K562 (cell line): ENCODE measurements around the gene JDP2. TPM values are rescaled to one million over a fixed set of nuclear protein-coding genes. Genes with fewer than 3 reads are reported as not detected.

ENCODE experiments used
- ATAC-seq: fragments of 200-7000 bp; cut with Tn5 transposase; 3 replicates; pipeline ENCODE4 v1.9.1; 2020; ENCODE audit warnings: moderate library complexity
- BruUV-seq: library from RNA; stranded (reverse); fragments of 400-500 nt; replicated peaks from 2 replicates; lab custom pipeline; 2021; lab: Mats Ljungman, UMichigan
- CTCF ChIA-PET: fragments of 300-600 bp; formaldehyde crosslinking; extraction: SDS; loops from one replicate; lab custom pipeline; 2021; ENCODE audit warnings: low intra/inter-chr PET ratio; lab: Yijun Ruan, JAX
- POLR2A ChIA-PET: fragments of 300-600, 350-650 bp; sonication (Branson Sonifier 250); formaldehyde crosslinking; extraction: SDS; loops from one replicate; lab custom pipeline; 2021; ENCODE audit warnings: antibody characterized with exemption, inconsistent platforms; lab: Yijun Ruan, JAX
- DNase-seq, 4 experiments: peaks; one replicate each; pipeline versions ENCODE4 v3.0.0 to v3.0.0-alpha.2; 2011 to 2018; ENCODE audit warnings: low spot score in 3 of 4, mixed read lengths in 3 of 4; ENCODE audit errors: extremely low read depth in 1 of 4
- FAIRE-seq: peaks from 2 replicates; lab custom pipeline; 2011; peaks lifted over from hg19 to GRCh38; lab: Jason Lieb, UNC
- H2AFZ ChIP-seq: 2 replicates; pipeline ENCODE4 v1.6.0; 2011; ENCODE audit warnings: low read depth, low read length, control low read depth, inconsistent platforms
- H3K27ac ChIP-seq: fragments of 200-600 bp; 3 replicates; pipeline ENCODE4 v1.8.0; 2011; ENCODE audit warnings: low read depth, mild to moderate bottlenecking, control low read depth, inconsistent platforms, low read length, moderate library complexity, mixed read lengths; ENCODE audit errors: extremely low read depth
- H3K27me3 ChIP-seq, 2 experiments: fragments of 300-600 bp in 1 of 2; 2 replicates in 1 of 2; 3 replicates in 1 of 2; pipeline versions ENCODE4 v1.6.0 to v1.8.0; 2011; ENCODE audit warnings: inconsistent platforms in 2 of 2, low read length in 2 of 2, mild to moderate bottlenecking in 1 of 2, mixed read lengths in 1 of 2, moderate library complexity in 1 of 2; ENCODE audit not compliant: control insufficient read depth in 2 of 2, insufficient read depth in 2 of 2
- H3K36me3 ChIP-seq: fragments of 300-600 bp; 3 replicates; pipeline ENCODE4 v1.8.0; 2011; ENCODE audit warnings: mild to moderate bottlenecking, low read length, inconsistent platforms; ENCODE audit not compliant: control insufficient read depth, insufficient read depth
- H3K4me1 ChIP-seq, 2 experiments: fragments of 200-600 bp in 1 of 2; replicated peaks in 1 of 2; 2 replicates in 1 of 2; 3 replicates in 1 of 2; pipeline versions ENCODE4 v1.5.1 to v1.8.0; 2011; ENCODE audit warnings: inconsistent platforms in 2 of 2, low read length in 2 of 2, mild to moderate bottlenecking in 1 of 2, mixed read lengths in 1 of 2, moderate library complexity in 1 of 2; ENCODE audit not compliant: control insufficient read depth in 2 of 2, insufficient read depth in 2 of 2
- H3K4me2 ChIP-seq: 2 replicates; pipeline ENCODE4 v1.6.1; 2011; ENCODE audit warnings: low read length, control low read depth, inconsistent platforms, mixed read lengths; ENCODE audit not compliant: insufficient read depth
- H3K4me3 ChIP-seq: fragments of 200-600 bp; sonication (generic), shearing (Covaris generic); 2 replicates; pipeline ENCODE4 v1.5.1; 2016; ENCODE audit warnings: control low read depth, inconsistent platforms
- H3K79me2 ChIP-seq: fragments of 200-600 bp; 3 replicates; pipeline ENCODE4 v1.8.0; 2011; ENCODE audit warnings: low read length, inconsistent platforms; ENCODE audit not compliant: control insufficient read depth, insufficient read depth
- H3K9ac ChIP-seq, 2 experiments: 2 replicates each; pipeline versions ENCODE4 v1.6.0 to v1.6.1; 2011; ENCODE audit warnings: low read depth in 2 of 2, low read length in 2 of 2, control low read depth in 1 of 2, inconsistent platforms in 1 of 2, mild to moderate bottlenecking in 1 of 2, mixed read lengths in 1 of 2; ENCODE audit not compliant: insufficient read depth in 1 of 2
- H3K9me1 ChIP-seq: one replicate; pipeline ENCODE4 v1.6.0; 2011; ENCODE audit warnings: inconsistent platforms, mild to moderate bottlenecking, low read length, moderate library complexity; ENCODE audit not compliant: control insufficient read depth, insufficient read depth
- H3K9me3 ChIP-seq: replicated peaks from 2 replicates; pipeline ENCODE4 v1.5.1; 2011; ENCODE audit warnings: low read depth, low read length, inconsistent platforms; ENCODE audit not compliant: control insufficient read depth, insufficient read depth
- H4K20me1 ChIP-seq: replicated peaks from 2 replicates; pipeline ENCODE4 v1.6.1; 2011; ENCODE audit warnings: low read length, inconsistent platforms, mixed read lengths; ENCODE audit not compliant: control insufficient read depth, insufficient read depth
- BRCA1 ChIP-seq, 2 experiments: fragments of 450-650 bp in 1 of 2; sonication (generic) in 1 of 2; formaldehyde crosslinking in 1 of 2; IDR thresholded peaks; 2 replicates each; pipeline versions ENCODE4 v1.5.0 to v1.6.1; 2017 to 2020; ENCODE audit warnings: mild to moderate bottlenecking in 1 of 2, missing genetic modification reagents in 1 of 2
- PTTG1 ChIP-seq: fragments of 450-650 bp; IDR thresholded peaks from 2 replicates; pipeline ENCODE4 v1.6.1; 2016; ENCODE audit warnings: low read depth, mild to moderate bottlenecking, missing genetic modification characterization, missing compliant biosample characterization
- RBM25 ChIP-seq: fragments of 200-400 bp; formaldehyde crosslinking; IDR thresholded peaks from 2 replicates; pipeline ENCODE4 v1.6.1; 2018; ENCODE audit warnings: low read length, low read depth, moderate library complexity; ENCODE audit not compliant: severe bottlenecking
- RBM39 ChIP-seq: fragments of 200-400 bp; formaldehyde crosslinking; optimal IDR thresholded peaks from 2 replicates; pipeline ENCODE3; 2018; ENCODE audit warnings: low read depth, low read length
- SIRT6 ChIP-seq: IDR thresholded peaks from one replicate; pipeline ENCODE4 v1.6.1; 2012; ENCODE audit warnings: low read depth, mild to moderate bottlenecking, control low read depth, inconsistent platforms, low read length, moderate library complexity
- ZFPM2 ChIP-seq: fragments of 250-450 bp; sonication (Bioruptor Pico); IDR thresholded peaks from 2 replicates; pipeline ENCODE4 v1.5.1; 2022; ENCODE audit warnings: mild to moderate bottlenecking
- WGBS: fragments of 100-300 bp; shearing (Covaris generic); methylation state at CpG from one replicate; pipeline ENCODE4 v1.1.6; 2016; ENCODE audit warnings: low coverage, mixed read lengths; ENCODE audit not compliant: insufficient coverage; ENCODE audit errors: missing lambda C conversion rate; 5-methylcytosine and 5-hydroxymethylcytosine counted together
- in situ Hi-C: fragments of 300-500 bp; cut with MboI; formaldehyde crosslinking; loops from 4 replicates; pipeline ENCODE4 v1.15.0; 2018; ENCODE audit warnings: inconsistent platforms, mixed read lengths
- intact Hi-C: fragments of 100-400 bp; cut with micrococcal nuclease; formaldehyde crosslinking; loops from 2 replicates; pipeline ENCODE4 v1.14.2; 2022
- polyA plus RNA-seq, 8 experiments: library from polyadenylated mRNA; depleted of rRNA in 4 of 8; stranded (reverse) in 5 of 8; unstranded in 3 of 8; fragments of >200 nt; fragmentation: Nextera tagmentation in 2 of 8; fragmentation: Illumina TruSeq in 1 of 8; extraction: Ambion mirVana in 2 of 8; extraction: Trizol in 1 of 8; gene quantifications; 2 replicates each; pipeline versions ENCODE4 v1.2.1 to v1.2.3, GENCODE V29; 2011 to 2014; ENCODE audit warnings: inconsistent platforms in 1 of 8, missing spikeins in 1 of 8
- total RNA-seq, 7 experiments: library from RNA; depleted of rRNA in 6 of 7; stranded (reverse); fragments of >200 nt in 6 of 7; fragmentation: Illumina TruSeq in 2 of 7; extraction: Trizol in 2 of 7; gene quantifications; 2 replicates each; pipeline versions ENCODE4 v1.2.1 to v1.2.3, GENCODE V29; 2011 to 2021; ENCODE audit warnings: low replicate concordance in 1 of 7
- TF ChIP-seq, protein P1 (sequence below): fragments of 450-650 bp; formaldehyde crosslinking; IDR thresholded peaks from 2 replicates; pipeline ENCODE4 v1.4.0; 2022; ENCODE audit warnings: missing genetic modification characterization
- TF ChIP-seq, protein P2 (sequence below), 2 experiments: fragments of 450-650 bp; formaldehyde crosslinking in 1 of 2; IDR thresholded peaks; 2 replicates each; pipeline versions ENCODE4 v1.4.0 to v1.6.1; 2014 to 2020; ENCODE audit warnings: mild to moderate bottlenecking in 2 of 2, borderline replicate concordance in 1 of 2, low read depth in 1 of 2

Gene JDP2
- total and polyA plus RNA-seq, 9 of the 15 experiments (the other 6 are each of a cell fraction or from before 2014, with no cell fraction given): 0.27 to 13.8 (median 3.1) TPM

DNA sequence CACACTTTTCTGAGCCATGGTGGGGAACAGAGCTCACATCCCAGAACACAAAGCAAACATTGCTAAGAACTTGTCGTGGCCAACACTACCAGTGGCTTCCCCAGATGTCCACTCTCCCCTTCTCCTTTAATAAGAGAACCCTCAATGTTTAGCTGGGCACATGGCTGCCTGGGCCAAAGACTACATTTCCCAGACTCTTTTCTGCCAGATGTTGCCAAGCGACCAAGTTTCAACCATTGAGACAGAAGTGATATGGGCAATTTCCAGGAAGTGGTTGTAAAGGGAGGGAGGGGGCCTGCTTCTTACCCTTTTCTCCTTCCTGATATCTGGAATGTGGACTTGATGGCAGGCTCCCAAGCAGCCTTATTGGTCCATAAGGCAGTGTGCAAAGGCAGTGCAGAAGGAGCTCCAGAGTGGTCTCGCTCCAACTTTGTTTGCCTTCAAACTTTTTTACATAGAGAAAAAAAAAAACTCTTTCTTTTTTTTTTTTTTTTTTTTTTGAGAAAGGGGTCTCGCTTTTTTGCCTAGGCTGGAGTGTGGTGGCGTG is 24.9 kb upstream of the JDP2 start (continued):
- TF ChIP-seq, protein P1, sequence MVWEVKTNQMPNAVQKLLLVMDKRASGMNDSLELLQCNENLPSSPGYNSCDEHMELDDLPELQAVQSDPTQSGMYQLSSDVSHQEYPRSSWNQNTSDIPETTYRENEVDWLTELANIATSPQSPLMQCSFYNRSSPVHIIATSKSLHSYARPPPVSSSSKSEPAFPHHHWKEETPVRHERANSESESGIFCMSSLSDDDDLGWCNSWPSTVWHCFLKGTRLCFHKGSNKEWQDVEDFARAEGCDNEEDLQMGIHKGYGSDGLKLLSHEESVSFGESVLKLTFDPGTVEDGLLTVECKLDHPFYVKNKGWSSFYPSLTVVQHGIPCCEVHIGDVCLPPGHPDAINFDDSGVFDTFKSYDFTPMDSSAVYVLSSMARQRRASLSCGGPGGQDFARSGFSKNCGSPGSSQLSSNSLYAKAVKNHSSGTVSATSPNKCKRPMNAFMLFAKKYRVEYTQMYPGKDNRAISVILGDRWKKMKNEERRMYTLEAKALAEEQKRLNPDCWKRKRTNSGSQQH (CRISPR knock-in tag): no peak
- TF ChIP-seq RBM39: no peak
- TF ChIP-seq PTTG1 (tag): no peak
- TF ChIP-seq BRCA1 (IDR thresholded peaks at IDR 0.05): no peak
- no peak for TF ChIP-seq BRCA1 (CRISPR knock-in tag; IDR thresholded peaks at IDR 0.05)
- TF ChIP-seq ZFPM2 (CRISPR knock-in tag): no peak
- peak; percentile 58 for TF ChIP-seq RBM25

DNA sequence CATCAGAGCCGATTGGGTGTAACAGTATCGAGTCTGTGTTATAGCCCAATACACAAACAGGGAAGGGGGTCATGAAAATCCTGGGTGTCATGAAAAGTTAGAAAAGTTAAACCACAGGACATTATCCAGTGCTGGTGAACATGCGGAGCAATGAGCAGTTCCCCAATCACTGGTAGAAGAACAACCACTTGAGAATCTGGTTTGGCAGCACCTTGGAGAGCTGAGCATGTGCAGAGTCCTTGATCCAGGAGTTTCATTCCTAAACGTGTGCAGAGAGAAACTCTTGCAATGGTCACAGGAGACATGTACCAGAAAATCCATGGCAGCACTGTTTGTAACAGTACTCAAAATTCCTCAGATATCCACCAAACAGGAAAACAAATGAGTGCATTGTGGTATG is 23.0 kb upstream of the JDP2 start:
- DNase-seq: no peak
- Histone ChIP-seq H3K36me3 (no peaks in the 10 kb centered on the region), H3K4me2 (no peak overlapping the region), H3K27me3 (no peaks in the 10 kb centered on the region), H3K9ac (no peak overlapping the region), H3K9me3 (no peaks in the 10 kb centered on the region), H4K20me1 (no peaks in the 10 kb centered on the region), H3K27ac (no peak overlapping the region), H3K79me2 (no peaks in the 10 kb centered on the region), H3K4me1 (peaks cover 0 to 4% of the 10 kb centered on the region in 2 experiments; a peak in 2 of 5 replicates), H2AFZ (0 out of 2 replicates have a peak overlapping the region, but pooled peaks have one; percentile 32), H3K4me3 (no peak overlapping the region), H3K9me1 (no peaks in the 10 kb centered on the region)
- intact Hi-C loops (no loop called here), in situ Hi-C loops (no loop called here)
- ATAC-seq: no peak
- no TSS peak for BruUV-seq
- ChIA-PET CTCF (no interaction called here), POLR2A (no interaction called here)
- no peak for FAIRE-seq
- WGBS: 10% methylated on average over 3 of the region's 4 CpGs
- TF ChIP-seq, protein P2, sequence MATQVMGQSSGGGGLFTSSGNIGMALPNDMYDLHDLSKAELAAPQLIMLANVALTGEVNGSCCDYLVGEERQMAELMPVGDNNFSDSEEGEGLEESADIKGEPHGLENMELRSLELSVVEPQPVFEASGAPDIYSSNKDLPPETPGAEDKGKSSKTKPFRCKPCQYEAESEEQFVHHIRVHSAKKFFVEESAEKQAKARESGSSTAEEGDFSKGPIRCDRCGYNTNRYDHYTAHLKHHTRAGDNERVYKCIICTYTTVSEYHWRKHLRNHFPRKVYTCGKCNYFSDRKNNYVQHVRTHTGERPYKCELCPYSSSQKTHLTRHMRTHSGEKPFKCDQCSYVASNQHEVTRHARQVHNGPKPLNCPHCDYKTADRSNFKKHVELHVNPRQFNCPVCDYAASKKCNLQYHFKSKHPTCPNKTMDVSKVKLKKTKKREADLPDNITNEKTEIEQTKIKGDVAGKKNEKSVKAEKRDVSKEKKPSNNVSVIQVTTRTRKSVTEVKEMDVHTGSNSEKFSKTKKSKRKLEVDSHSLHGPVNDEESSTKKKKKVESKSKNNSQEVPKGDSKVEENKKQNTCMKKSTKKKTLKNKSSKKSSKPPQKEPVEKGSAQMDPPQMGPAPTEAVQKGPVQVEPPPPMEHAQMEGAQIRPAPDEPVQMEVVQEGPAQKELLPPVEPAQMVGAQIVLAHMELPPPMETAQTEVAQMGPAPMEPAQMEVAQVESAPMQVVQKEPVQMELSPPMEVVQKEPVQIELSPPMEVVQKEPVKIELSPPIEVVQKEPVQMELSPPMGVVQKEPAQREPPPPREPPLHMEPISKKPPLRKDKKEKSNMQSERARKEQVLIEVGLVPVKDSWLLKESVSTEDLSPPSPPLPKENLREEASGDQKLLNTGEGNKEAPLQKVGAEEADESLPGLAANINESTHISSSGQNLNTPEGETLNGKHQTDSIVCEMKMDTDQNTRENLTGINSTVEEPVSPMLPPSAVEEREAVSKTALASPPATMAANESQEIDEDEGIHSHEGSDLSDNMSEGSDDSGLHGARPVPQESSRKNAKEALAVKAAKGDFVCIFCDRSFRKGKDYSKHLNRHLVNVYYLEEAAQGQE (IDR thresholded peaks at IDR 0.05; ENCODE audit: borderline replicate concordance): 0 out of 2 replicates have a peak, but pooled peaks have one; percentile 29
- TF ChIP-seq, protein P2 (CRISPR knock-in tag; IDR thresholded peaks at IDR 0.05; ENCODE audit: low read depth): no peak
- TF ChIP-seq SIRT6: no peak
